ENCODE measurements around the gene H2BW1. TPM values are rescaled to one million over a fixed set of nuclear protein-coding genes. Genes with fewer than 3 reads are reported as not detected.

H2BW1 gene
- total and polyA plus RNA-seq, 3 donors (not counting 1 experiment from before 2014, with no cell fraction given), result not detected

Other genes with a start within 250 kb of the H2BW1 start
- gene PLP1, start 236.9 kb downstream of the H2BW1 start, total RNA-seq, result not detected
- 0.10 TPM for gene PLP1, start 236.9 kb downstream of the H2BW1 start, polyA plus RNA-seq
- 1 to 10 TPM in 1 of 2 donors, under 1 TPM in 1; 0.80 to 4.5 TPM for gene RAB9B, start 181.5 kb downstream of the H2BW1 start, total RNA-seq
- gene RAB9B, start 181.5 kb downstream of the H2BW1 start, polyA plus RNA-seq, result 0.67 TPM
- 10 to 100 TPM; 10.3 to 12.1 TPM for gene TMSB15B, start 51.1 kb downstream of the H2BW1 start, total RNA-seq
- 17.1 TPM for gene TMSB15B, start 51.1 kb downstream of the H2BW1 start, polyA plus RNA-seq
- not detected for gene H2BW2, start 26.2 kb upstream of the H2BW1 start, total RNA-seq
- gene H2BW2, start 26.2 kb upstream of the H2BW1 start, polyA plus RNA-seq, result not detected
- 1 to 10 TPM; 5.1 to 6.7 TPM for gene TMSB15C, start 62.5 kb upstream of the H2BW1 start, total RNA-seq
- gene TMSB15C, start 62.5 kb upstream of the H2BW1 start, polyA plus RNA-seq, result 3.1 TPM
- 1 to 10 TPM; 1.2 to 1.3 TPM for gene ZCCHC18, start 98.8 kb upstream of the H2BW1 start, total RNA-seq
- gene ZCCHC18, start 98.8 kb upstream of the H2BW1 start, polyA plus RNA-seq, result 1.5 TPM
- gene SLC25A53, start 143.3 kb upstream of the H2BW1 start, total RNA-seq, result 1 to 10 TPM; 4.0 to 4.8 TPM
- gene SLC25A53, start 143.3 kb upstream of the H2BW1 start, polyA plus RNA-seq, result 2.4 TPM
- 10 to 100 TPM; 32.7 to 59.7 TPM for gene FAM199X, start 152.7 kb upstream of the H2BW1 start, total RNA-seq
- 6.0 TPM for gene FAM199X, start 152.7 kb upstream of the H2BW1 start, polyA plus RNA-seq
- under 1 TPM in 1 of 2 donors, not detected in 1; under 0.01 TPM for gene ESX1, start 241.2 kb upstream of the H2BW1 start, total RNA-seq
- gene ESX1, start 241.2 kb upstream of the H2BW1 start, polyA plus RNA-seq, result not detected